HG02610 (cell line): Measurements from ENCODE around the gene RREB1.

Experiments used
- ATAC-seq: cut with Tn5 transposase; IDR thresholded peaks from one replicate; pipeline ENCODE4 v1.9.1; 2021; ENCODE audit warnings: mild to moderate bottlenecking, moderate library complexity; ENCODE audit not compliant: unreplicated experiment

Gene RREB1

GRCh38 chr6:7159790-7160525 is 52.2 kb downstream of the RREB1 start:
- ATAC-seq = no peak

GRCh38 chr6:7161253-7161623 is 53.5 kb downstream of the RREB1 start:
- ATAC-seq = no peak

- ATAC-seq = no peak
Measured at GRCh38 chr6:7161845-7162244, 54.1 kb downstream of the RREB1 start.

- no peak for ATAC-seq
Measured at GRCh38 chr6:7163661-7164071, 55.9 kb downstream of the RREB1 start.

GRCh38 chr6:7164536-7165001 is 56.8 kb downstream of the RREB1 start:
- no peak for ATAC-seq

GRCh38 chr6:7165002-7165889 is 57.5 kb downstream of the RREB1 start:
- ATAC-seq = no peak

GRCh38 chr6:7165890-7166267 is 58.1 kb downstream of the RREB1 start:
- ATAC-seq = no peak

- ATAC-seq = no peak
Measured at GRCh38 chr6:7166410-7167293, 58.9 kb downstream of the RREB1 start.

GRCh38 chr6:7169296-7169721 is 61.5 kb downstream of the RREB1 start:
- ATAC-seq = no peak

- no peak for ATAC-seq
Measured at GRCh38 chr6:7170117-7170732, 62.5 kb downstream of the RREB1 start.

GRCh38 chr6:7171119-7171518 is 63.4 kb downstream of the RREB1 start:
- ATAC-seq = no peak

GRCh38 chr6:7171733-7172132 is 64.0 kb downstream of the RREB1 start:
- ATAC-seq = no peak

GRCh38 chr6:7172649-7173048 is 64.9 kb downstream of the RREB1 start:
- ATAC-seq = no peak

- ATAC-seq = no peak
Measured at GRCh38 chr6:7173843-7174503, 66.2 kb downstream of the RREB1 start.

- ATAC-seq = no peak
Measured at GRCh38 chr6:7175462-7175861, 67.7 kb downstream of the RREB1 start.

GRCh38 chr6:7176208-7176607 is 68.4 kb downstream of the RREB1 start:
- ATAC-seq = no peak

GRCh38 chr6:7178280-7178679 is 70.5 kb downstream of the RREB1 start:
- ATAC-seq = no peak

GRCh38 chr6:7180751-7181150 is 73.0 kb downstream of the RREB1 start:
- ATAC-seq = no peak

GRCh38 chr6:7183707-7184106 is 75.9 kb downstream of the RREB1 start:
- ATAC-seq = no peak

- ATAC-seq = no peak
Measured at GRCh38 chr6:7184502-7184901, 76.7 kb downstream of the RREB1 start.
